ENCODE results near the gene CD226.
"Not testable (repeated sequence)": the region's sequence is repeated elsewhere in the genome, so short reads cannot be mapped to it uniquely, and the experiment has no call there.

The CD226 gene

DNA sequence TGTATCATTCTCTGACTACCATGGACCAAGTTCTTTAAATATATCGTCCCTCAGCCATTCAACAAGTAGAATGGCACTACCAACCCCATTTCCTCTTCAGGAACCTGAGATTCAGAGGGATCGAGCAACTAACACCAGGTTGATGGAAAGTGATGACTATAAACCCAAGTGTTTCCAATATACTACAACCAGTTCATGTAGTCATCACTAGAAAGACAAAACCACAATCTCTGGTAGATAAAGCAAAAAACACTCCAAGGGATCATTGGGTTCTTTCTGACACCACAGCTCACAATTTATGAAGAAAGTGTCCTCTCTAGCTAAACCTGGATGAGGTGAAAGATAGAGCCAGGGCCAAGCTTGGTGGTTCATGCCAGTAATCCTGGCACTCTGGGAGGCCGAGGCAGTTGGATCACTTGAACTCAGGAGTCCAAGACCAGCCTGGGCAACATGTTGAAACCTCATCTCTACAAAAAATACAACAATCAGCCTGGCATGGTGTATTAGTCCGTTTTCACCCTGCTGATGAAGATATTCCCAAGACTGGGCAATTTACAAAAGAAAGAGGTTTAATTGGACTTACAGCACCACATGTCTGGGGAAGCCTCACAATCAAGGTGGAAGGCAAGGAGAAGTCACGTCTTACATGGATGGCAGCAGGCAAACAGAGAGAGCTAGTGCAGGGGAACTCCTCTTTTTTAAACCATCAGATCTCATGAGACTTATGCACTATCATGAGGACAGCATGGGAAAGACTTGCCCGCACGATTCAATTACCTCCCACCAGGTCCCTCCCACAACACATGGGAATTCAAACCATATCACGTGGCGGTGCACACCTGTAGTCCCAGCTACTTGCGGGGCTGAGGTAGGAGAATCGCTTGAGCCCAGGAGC lies 2.2 kb downstream of the CD226 start:
- H3K27me3 ChIP-seq (ENCODE audit: insufficient read depth, low read depth), result no peaks in the 10 kb centered on the region
- H4K20me1 ChIP-seq (ENCODE audit: insufficient read depth), result no peaks in the 10 kb centered on the region
- H3K27ac ChIP-seq, result no peak overlapping the region
- no peaks in the 10 kb centered on the region for H3K79me2 ChIP-seq (ENCODE audit: insufficient read depth, low read depth)
- TF ChIP-seq, protein P1, sequence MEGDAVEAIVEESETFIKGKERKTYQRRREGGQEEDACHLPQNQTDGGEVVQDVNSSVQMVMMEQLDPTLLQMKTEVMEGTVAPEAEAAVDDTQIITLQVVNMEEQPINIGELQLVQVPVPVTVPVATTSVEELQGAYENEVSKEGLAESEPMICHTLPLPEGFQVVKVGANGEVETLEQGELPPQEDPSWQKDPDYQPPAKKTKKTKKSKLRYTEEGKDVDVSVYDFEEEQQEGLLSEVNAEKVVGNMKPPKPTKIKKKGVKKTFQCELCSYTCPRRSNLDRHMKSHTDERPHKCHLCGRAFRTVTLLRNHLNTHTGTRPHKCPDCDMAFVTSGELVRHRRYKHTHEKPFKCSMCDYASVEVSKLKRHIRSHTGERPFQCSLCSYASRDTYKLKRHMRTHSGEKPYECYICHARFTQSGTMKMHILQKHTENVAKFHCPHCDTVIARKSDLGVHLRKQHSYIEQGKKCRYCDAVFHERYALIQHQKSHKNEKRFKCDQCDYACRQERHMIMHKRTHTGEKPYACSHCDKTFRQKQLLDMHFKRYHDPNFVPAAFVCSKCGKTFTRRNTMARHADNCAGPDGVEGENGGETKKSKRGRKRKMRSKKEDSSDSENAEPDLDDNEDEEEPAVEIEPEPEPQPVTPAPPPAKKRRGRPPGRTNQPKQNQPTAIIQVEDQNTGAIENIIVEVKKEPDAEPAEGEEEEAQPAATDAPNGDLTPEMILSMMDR (conservative IDR thresholded peaks at IDR 0.05; ENCODE audit: low read depth, low read length), result no peak
- no peak overlapping the region for H3K4me3 ChIP-seq (IDR thresholded peaks at IDR 0.05; ENCODE audit: insufficient read depth, low read depth, low read length)
- no peak overlapping the region for H3K4me2 ChIP-seq
- H3K9ac ChIP-seq, result no peak overlapping the region
- peaks cover 30% of the 10 kb centered on the region for H3K4me1 ChIP-seq (ENCODE audit: low read depth, poor library complexity, severe bottlenecking)
- H2AFZ ChIP-seq (ENCODE audit: low read depth), result no peak overlapping the region
- no peaks in the 10 kb centered on the region for H3K36me3 ChIP-seq (ENCODE audit: insufficient read depth)

DNA sequence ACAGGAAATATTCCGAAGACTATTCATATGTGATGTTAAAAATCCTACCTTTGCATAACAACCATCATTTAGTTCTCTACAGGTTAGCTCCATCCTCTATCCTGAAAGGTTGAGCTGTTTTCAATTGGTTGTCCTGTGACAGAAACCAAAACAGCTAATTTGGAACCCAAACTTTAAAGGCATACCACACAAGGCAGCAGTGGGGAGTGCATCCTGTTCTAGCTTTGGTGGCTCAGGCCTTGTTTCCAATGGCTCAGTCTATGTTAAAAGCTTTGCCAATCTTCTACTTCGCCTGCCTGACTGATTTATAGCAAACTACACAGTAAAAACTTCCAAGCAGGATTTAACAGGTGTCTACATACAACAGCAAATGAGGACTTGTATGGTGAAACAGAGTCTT lies 3.2 kb downstream of the CD226 start:
- TF ChIP-seq, protein P1 (conservative IDR thresholded peaks at IDR 0.05; ENCODE audit: low read depth, low read length), result no peak
- Histone ChIP-seq H3K27ac (no peak overlapping the region), H3K4me3 (IDR thresholded peaks at IDR 0.05; ENCODE audit: insufficient read depth, low read depth, low read length) (no peak overlapping the region), H3K9ac (no peak overlapping the region), H3K27me3 (ENCODE audit: insufficient read depth, low read depth) (no peaks in the 10 kb centered on the region), H2AFZ (ENCODE audit: low read depth) (no peak overlapping the region), H3K4me2 (no peak overlapping the region), H3K36me3 (ENCODE audit: insufficient read depth) (no peaks in the 10 kb centered on the region), H3K4me1 (ENCODE audit: low read depth, poor library complexity, severe bottlenecking) (peaks cover 20% of the 10 kb centered on the region), H3K79me2 (ENCODE audit: insufficient read depth, low read depth) (no peaks in the 10 kb centered on the region), H4K20me1 (ENCODE audit: insufficient read depth) (no peaks in the 10 kb centered on the region)

DNA sequence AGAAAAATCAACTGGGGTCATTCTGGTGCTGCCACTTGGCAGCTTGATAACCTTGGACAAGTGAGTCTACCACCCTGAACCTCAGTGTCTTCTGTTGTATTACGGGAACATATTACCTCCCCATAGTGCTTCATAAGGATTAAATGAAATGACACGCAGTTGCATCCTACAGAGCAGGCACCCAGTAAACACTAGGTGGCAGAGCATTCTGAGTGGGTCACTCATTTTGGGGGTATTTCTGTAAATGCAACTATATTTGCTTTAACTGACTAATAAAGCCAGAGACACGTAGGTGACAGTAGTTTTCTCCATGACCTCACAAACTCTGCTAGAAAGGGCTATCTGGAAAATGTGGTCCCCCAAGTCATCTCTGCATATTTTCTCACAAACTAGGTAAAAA lies 4.7 kb downstream of the CD226 start:
- Histone ChIP-seq H3K79me2 (ENCODE audit: insufficient read depth, low read depth) (no peaks in the 10 kb centered on the region), H4K20me1 (ENCODE audit: insufficient read depth) (no peaks in the 10 kb centered on the region), H3K27me3 (ENCODE audit: insufficient read depth, low read depth) (no peaks in the 10 kb centered on the region), H3K36me3 (ENCODE audit: insufficient read depth) (no peaks in the 10 kb centered on the region), H3K27ac (no peak overlapping the region), H3K4me3 (IDR thresholded peaks at IDR 0.05; ENCODE audit: insufficient read depth, low read depth, low read length) (no peak overlapping the region), H3K9ac (no peak overlapping the region), H3K4me2 (no peak overlapping the region), H3K4me1 (ENCODE audit: low read depth, poor library complexity, severe bottlenecking) (peaks cover 6% of the 10 kb centered on the region), H2AFZ (ENCODE audit: low read depth) (no peak overlapping the region)
- TF ChIP-seq, protein P1 (conservative IDR thresholded peaks at IDR 0.05; ENCODE audit: low read depth, low read length), result no peak

DNA sequence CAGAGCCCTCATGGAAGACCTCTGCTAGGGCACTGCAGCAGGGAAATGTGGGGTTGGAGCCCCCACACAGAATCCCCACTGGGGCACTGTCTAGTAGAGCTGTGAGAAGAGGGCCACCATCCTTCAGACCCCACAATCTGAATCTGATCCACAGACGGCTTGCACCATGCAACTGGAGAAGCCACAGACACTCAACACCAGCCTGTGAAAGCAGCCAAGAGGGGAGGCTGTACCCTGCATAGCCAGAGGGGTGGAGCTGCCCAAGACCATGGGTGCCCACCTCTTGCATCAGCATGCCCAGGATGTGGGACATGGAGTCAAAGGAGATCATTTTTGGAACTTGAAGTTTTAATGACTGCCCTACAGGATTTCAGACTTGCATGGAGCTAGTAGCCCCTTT lies 6.5 kb downstream of the CD226 start:
- Histone ChIP-seq H3K27ac (no peak overlapping the region), H3K4me1 (ENCODE audit: low read depth, poor library complexity, severe bottlenecking) (no peaks in the 10 kb centered on the region), H3K36me3 (ENCODE audit: insufficient read depth) (no peaks in the 10 kb centered on the region), H3K79me2 (ENCODE audit: insufficient read depth, low read depth) (no peaks in the 10 kb centered on the region), H3K4me3 (IDR thresholded peaks at IDR 0.05; ENCODE audit: insufficient read depth, low read depth, low read length) (no peak overlapping the region), H3K27me3 (ENCODE audit: insufficient read depth, low read depth) (no peaks in the 10 kb centered on the region), H2AFZ (ENCODE audit: low read depth) (no peak overlapping the region), H4K20me1 (ENCODE audit: insufficient read depth) (no peaks in the 10 kb centered on the region), H3K4me2 (no peak overlapping the region), H3K9ac (no peak overlapping the region)
- TF ChIP-seq, protein P1 (conservative IDR thresholded peaks at IDR 0.05; ENCODE audit: low read depth, low read length), result no peak

DNA sequence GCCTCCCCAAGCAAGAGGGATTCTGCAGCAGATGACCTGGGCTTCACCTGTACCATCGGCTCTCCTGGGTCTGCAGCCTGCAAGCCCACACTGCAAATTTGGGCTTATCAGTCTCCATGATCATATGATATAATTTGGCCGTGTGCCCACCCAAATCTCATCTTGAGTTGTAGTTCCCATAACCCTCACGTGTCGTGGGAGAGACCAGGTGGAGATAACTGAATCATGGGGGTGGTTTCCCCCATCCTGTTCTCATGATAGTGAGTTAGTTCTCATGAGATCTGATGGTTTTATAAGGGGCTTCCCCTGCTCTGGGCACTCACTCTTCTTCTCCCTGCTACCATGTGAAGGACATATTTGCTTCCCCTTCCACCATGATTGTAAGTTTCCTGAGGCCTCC lies 7.9 kb downstream of the CD226 start:
- not testable (repeated sequence) for H3K27ac ChIP-seq; H3K4me1 ChIP-seq (ENCODE audit: low read depth, poor library complexity, severe bottlenecking); H3K36me3 ChIP-seq (ENCODE audit: insufficient read depth); H2AFZ ChIP-seq (ENCODE audit: low read depth); H3K4me3 ChIP-seq (IDR thresholded peaks at IDR 0.05; ENCODE audit: insufficient read depth, low read depth, low read length); H3K4me2 ChIP-seq; H3K79me2 ChIP-seq (ENCODE audit: insufficient read depth, low read depth); H3K9ac ChIP-seq; H4K20me1 ChIP-seq (ENCODE audit: insufficient read depth); H3K27me3 ChIP-seq (ENCODE audit: insufficient read depth, low read depth)

All from KMS-11 (cell line).